22Rv1 (cell line): Measurements from ENCODE around the gene STPG2.

Experiments used
- H3K27ac ChIP-seq: fragments of 450-650 bp; 2 replicates; pipeline ENCODE4 v1.5.1; 2017
- CTCF ChIP-seq: fragments of 450-650 bp; IDR thresholded peaks from 2 replicates; pipeline ENCODE4 v1.5.1; 2017; ENCODE audit warnings: mild to moderate bottlenecking
- ZFX ChIP-seq: fragments of 450-650 bp; IDR thresholded peaks from 2 replicates; pipeline ENCODE4 v1.6.1; 2017; ENCODE audit warnings: antibody characterized with exemption, borderline replicate concordance

STPG2 gene

DNA sequence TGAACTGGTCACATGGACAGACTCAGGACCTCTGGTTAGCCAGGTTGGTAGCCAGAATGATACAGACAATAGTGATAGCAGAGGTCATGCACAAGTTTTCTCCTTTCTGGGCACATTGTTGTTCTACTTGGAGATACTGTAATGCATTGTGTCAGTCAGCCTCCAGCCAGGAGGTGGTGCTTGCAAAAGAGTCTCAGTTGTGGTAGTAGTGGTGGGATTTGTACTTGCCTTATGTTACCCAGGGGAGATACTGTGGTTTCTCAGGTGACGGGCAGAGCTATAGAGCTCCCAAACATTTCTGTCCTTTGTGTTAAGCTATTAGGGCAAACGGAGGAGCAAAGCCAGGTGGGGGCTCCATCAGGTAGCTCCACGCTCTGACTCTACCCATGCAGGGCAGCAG is 190.5 kb downstream of the STPG2 start:
- no peak overlapping the region for H3K27ac ChIP-seq
- no peak for TF ChIP-seq ZFX

GRCh38 chr4:97950836-97951235 is 192.4 kb downstream of the STPG2 start:
- TF ChIP-seq CTCF (no peak), ZFX (no peak)
- H3K27ac ChIP-seq, result no peak overlapping the region

- TF ChIP-seq CTCF (no peak), ZFX (no peak)
- no peak overlapping the region for H3K27ac ChIP-seq
These were observed 200.3 kb downstream of the STPG2 start for GRCh38 chr4:97942951-97943350.

- TF ChIP-seq CTCF (no peak), ZFX (no peak)
- H3K27ac ChIP-seq, result no peak overlapping the region
These were observed 201.1 kb downstream of the STPG2 start for GRCh38 chr4:97942137-97942536.

DNA sequence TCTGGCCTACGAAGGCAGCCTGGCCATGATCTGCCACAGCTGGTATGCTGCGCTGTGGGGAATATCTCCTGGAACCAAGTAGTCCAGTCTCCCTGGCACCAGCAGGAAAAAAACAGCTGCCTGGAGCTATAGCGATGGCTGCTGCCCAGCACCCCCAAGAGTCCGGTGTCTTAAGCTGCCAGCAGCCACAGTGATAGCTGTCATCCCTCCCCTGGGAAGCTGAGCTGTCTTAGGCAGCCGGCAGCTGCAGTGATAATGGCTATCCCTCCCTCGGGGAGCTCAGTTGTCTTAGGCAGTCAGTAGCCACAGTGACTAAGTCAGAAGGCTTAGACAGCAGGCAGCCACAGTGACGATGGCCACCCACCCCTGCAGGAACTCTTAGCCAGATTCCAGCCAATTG is 205.1 kb downstream of the STPG2 start:
- TF ChIP-seq CTCF (no peak), ZFX (no peak)
- no peak overlapping the region for H3K27ac ChIP-seq

DNA sequence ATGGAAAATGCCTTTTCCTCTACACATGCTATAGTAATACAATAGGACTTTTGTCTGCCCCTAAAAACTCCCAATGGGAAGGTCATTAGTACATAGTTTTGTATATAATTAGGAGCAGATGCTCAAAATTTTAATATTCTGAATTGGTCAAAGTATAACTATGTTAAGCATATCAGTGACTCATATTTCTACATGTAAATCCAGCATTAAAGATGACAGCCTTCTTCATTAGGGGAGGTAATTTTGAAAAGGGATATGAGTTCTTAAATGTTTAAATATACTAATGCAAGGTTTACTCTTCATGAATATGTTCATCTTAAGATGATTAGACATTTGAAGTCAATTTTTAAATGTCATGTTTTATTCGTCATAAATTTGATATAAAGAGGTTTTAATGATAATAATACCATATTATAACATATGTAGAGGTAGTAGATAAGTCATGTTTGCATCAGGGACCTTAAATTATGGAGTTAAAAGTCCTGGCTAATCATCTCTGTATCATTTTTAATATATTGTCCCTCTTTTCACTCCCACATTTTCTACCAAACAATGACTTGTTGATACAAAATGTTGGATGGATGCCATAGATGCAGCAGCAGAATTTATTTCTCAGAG is 218.8 kb downstream of the STPG2 start:
- TF ChIP-seq ZFX, result no peak
- no peak overlapping the region for H3K27ac ChIP-seq

GRCh38 chr4:97923096-97923495 is 220.2 kb downstream of the STPG2 start:
- H3K27ac ChIP-seq, result no peak overlapping the region
- TF ChIP-seq CTCF (no peak), ZFX (no peak)

GRCh38 chr4:97917115-97917514 is 226.2 kb downstream of the STPG2 start:
- H3K27ac ChIP-seq, result no peak overlapping the region
- no peak for TF ChIP-seq ZFX
- TF ChIP-seq CTCF, result no peak

GRCh38 chr4:97912156-97912555 is 231.1 kb downstream of the STPG2 start:
- H3K27ac ChIP-seq, result peak overlapping the region; percentile 62
- TF ChIP-seq CTCF, result no peak
- TF ChIP-seq ZFX, result no peak
